ENCODE data around the gene WDR64.

Gene WDR64

GRCh38 chr1:241846375-241846774 lies 194.3 kb downstream of the WDR64 start:
- no peak for DNase-seq

- DNase-seq: no peak
Observed at GRCh38 chr1:241846862-241847539, 194.9 kb downstream of the WDR64 start.

- no peak for DNase-seq
Observed at GRCh38 chr1:241847540-241847795, 195.4 kb downstream of the WDR64 start.

DNA sequence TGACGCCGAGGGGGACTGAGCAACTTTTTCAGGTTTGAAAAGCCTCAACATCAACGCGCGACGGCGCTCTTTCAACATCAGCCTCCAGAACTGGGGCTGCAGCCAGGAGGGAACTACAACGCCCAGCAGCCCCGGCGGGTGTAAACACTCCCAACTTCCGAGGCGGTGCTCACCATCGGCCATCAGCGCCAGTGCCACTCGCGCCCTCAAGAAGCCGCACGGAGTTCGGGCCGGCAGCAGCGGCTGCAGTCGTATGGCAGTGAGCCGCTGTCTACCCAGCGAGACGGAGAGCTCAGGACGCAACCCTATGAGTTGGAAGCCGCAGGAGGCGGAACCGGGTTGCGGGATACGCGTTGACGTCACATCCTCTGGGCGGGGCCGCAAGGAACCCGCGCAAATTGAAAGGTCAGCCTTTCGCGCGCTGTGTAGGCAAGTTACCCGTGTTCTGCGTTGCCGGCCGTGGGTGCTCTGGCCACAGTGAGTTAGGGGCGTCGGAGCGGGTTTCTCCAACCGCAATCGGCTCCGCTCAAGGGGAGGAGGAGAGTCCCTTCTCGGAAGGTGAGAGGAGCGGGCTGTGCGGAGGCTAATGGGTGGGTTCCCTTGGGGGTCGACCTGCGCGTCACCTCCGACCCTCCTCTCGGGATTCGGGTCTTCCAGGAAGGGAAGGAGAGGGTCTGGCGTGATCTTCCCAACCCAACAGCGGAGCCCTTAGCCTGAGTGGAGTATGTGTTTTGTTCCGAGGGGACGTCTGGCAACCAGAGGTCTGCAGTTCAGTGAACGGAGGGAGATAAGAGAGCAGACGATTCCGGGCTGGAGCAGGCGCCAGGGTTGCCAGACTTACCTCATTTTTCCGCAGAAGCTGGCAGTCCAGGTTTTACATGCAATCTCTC lies 196.0 kb downstream of the WDR64 start, which contains the start of gene EXO1:
Gene EXO1 (plus strand): TSS at position 409 of the 890 bp plus-strand sequence. CDS start 2,222 bp downstream, outside the sequence.
- peak; percentile 89 for DNase-seq

DNA sequence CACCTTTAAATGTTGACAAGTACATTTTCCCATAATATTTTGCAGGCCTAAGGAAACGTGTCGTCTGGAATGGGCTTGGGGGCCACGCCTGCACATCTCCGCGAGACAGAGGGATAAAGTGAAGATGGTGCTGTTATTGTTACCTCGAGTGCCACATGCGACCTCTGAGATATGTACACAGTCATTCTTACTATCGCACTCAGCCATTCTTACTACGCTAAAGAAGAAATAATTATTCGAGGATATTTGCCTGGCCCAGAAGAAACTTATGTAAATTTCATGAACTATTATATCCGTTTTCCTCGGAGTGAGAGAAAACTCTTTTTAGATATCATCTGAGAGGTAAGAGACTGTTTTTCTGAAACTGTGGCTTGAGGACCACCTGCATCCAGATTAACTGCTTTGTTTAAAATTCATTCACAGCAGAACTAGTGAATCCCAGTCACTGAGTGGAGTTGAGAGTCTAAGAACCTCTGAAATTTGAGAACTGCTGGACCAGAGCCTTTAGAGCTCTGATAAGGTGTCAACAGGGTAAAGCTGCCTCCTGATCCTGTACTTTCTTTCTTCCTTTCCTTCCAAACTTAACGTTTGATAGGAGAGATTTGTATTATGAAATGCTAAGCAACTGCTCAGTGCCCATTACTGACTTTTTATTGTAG lies 196.7 kb downstream of the WDR64 start:
- DNase-seq: no peak

DNA sequence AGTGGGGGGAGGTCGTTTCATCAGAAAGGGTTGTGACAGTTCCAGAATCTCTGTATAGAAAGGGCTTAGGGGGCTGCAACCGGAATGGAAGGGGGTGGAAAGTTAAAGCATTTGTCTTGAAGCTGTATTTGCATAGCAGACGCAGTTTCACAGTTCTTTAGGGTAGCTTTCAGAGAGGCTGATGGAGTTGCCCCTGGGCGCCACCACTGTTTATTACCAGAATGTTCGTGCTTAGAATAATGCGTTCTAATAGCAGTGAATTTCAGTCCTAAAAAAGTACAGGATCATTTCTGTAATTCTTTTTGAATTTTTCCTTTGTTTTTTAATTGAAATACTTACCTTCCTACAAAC lies 197.2 kb downstream of the WDR64 start:
- no peak for DNase-seq
